Adrenal gland (tissue), 5 donors: ENCODE measurements around the gene CBARP.

Experiments used
- CTCF ChIP-seq, 6 experiments: fragments of 450-650 bp in 4 of 6; fragments of 200-600 bp in 2 of 6; sonication (generic) in 1 of 6; IDR thresholded peaks; 1 replicate in 5 of 6; 2 replicates in 1 of 6; pipeline versions ENCODE4 v1.5.1 to v1.8.0; 2016 to 2021; ENCODE audit warnings: antibody characterized with exemption in 6 of 6, mild to moderate bottlenecking in 2 of 6, moderate library complexity in 1 of 6
- POLR2A ChIP-seq, 2 donors: fragments of 450-650 bp; IDR thresholded peaks; one replicate each; pipeline ENCODE4 v1.6.1; 2017; ENCODE audit warnings: antibody characterized with exemption in 2 of 2, mild to moderate bottlenecking in 2 of 2, moderate library complexity in 1 of 2
- donor health status: DM: no; HTN: no; CAD: no.

- TF ChIP-seq CTCF (IDR thresholded peaks at IDR 0.05): no peak
- no peak for TF ChIP-seq POLR2A (IDR thresholded peaks at IDR 0.05)
Measured at GRCh38 chr19:1270213-1270853, 32.5 kb upstream of the CBARP start.
